Upper lobe of right lung (tissue), 1 donor: Measurements from ENCODE around the gene RAB3A. TPM values are rescaled to one million over a fixed set of nuclear protein-coding genes. Genes with fewer than 3 reads are reported as not detected.
"Not testable (repeated sequence)": the region's sequence is repeated elsewhere in the genome, so short reads cannot be mapped to it uniquely, and the experiment has no call there.

Experiments used
- ATAC-seq: fragments of 200-7000 bp; cut with Tn5 transposase; one replicate; pipeline ENCODE4 v1.9.1; 2020; ENCODE audit warnings: mild to moderate bottlenecking, moderate library complexity
- DNase-seq: peaks from one replicate; pipeline ENCODE4 v3.0.0-alpha.2; 2020
- H3K27ac ChIP-seq: fragments of 200-600 bp; one replicate; pipeline ENCODE4 v1.8.0; 2022
- H3K27me3 ChIP-seq: fragments of 200-600 bp; one replicate; pipeline ENCODE4 v1.8.0; 2022; ENCODE audit warnings: mild to moderate bottlenecking
- H3K36me3 ChIP-seq: fragments of 200-600 bp; one replicate; pipeline ENCODE4 v1.8.0; 2022
- H3K4me1 ChIP-seq: fragments of 200-600 bp; one replicate; pipeline ENCODE4 v1.8.0; 2022
- H3K4me3 ChIP-seq: fragments of 200-600 bp; one replicate; pipeline ENCODE4 v1.8.0; 2022; ENCODE audit warnings: mild to moderate bottlenecking
- H3K9me3 ChIP-seq: fragments of 200-600 bp; one replicate; pipeline ENCODE4 v1.8.0; 2022
- intact Hi-C: fragments of 100-400 bp; cut with DNase I; formaldehyde crosslinking; loops from one replicate; pipeline ENCODE4 v1.11.0; 2022
- total RNA-seq: library from RNA; stranded (reverse); fragmentation: NEBNext Ultra II Directional; extraction: Animal tissue kit (Norgen Biotek cat#: 25700); gene quantifications from one replicate; pipeline ENCODE4 v1.2.1, GENCODE V29; 2021
- TF ChIP-seq, protein P1 (sequence below): fragments of 200-600 bp; IDR thresholded peaks from one replicate; pipeline ENCODE4 v1.8.0; 2022; ENCODE audit warnings: antibody characterized with exemption
- donor health status: DM: no; HTN: yes; CAD: no; lungs with severe emphysema.

RAB3A gene
- total RNA-seq, 1 donor from 2014 or later: 1.9 TPM

DNA sequence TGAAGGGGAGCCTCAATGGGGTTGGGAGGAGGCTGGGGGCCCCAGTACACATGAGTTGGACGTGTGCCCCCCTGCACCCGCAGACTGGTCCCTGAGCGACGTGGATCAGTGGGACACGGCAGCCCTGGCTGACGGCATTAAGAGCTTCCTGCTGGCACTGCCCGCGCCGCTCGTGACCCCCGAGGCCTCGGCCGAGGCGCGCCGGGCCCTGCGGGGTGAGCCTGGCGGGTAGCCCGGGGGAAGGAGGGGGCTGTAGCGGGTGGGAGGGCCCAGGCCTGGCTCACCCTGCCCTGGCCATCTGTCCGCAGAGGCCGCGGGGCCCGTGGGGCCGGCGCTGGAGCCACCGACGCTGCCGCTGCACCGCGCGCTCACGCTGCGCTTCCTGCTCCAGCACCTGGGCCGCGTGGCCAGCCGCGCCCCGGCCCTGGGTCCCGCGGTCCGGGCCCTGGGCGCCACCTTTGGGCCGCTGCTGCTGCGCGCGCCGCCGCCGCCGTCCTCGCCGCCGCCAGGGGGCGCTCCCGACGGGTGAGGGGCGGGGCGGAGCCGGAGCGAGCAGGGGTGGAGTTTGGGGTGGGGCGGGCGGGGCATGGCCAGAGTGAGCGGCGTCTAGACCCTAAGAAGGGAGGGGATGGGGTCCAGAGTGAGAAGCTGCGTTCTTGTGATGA lies 42.7 kb downstream of the RAB3A start:
- peaks cover 32% of the 10 kb centered on the region for H3K36me3 ChIP-seq
- intact Hi-C loops: loop anchor here (10.0 kb wide), 1 partner anchor 46 kb away; no protein-coding TSS in a partner anchor
- H3K27ac ChIP-seq: peak overlapping the region; percentile 70
- TF ChIP-seq, protein P1, sequence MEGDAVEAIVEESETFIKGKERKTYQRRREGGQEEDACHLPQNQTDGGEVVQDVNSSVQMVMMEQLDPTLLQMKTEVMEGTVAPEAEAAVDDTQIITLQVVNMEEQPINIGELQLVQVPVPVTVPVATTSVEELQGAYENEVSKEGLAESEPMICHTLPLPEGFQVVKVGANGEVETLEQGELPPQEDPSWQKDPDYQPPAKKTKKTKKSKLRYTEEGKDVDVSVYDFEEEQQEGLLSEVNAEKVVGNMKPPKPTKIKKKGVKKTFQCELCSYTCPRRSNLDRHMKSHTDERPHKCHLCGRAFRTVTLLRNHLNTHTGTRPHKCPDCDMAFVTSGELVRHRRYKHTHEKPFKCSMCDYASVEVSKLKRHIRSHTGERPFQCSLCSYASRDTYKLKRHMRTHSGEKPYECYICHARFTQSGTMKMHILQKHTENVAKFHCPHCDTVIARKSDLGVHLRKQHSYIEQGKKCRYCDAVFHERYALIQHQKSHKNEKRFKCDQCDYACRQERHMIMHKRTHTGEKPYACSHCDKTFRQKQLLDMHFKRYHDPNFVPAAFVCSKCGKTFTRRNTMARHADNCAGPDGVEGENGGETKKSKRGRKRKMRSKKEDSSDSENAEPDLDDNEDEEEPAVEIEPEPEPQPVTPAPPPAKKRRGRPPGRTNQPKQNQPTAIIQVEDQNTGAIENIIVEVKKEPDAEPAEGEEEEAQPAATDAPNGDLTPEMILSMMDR: peak; percentile 53
- H3K9me3 ChIP-seq: no peaks in the 10 kb centered on the region
- DNase-seq (peak; percentile 89), ATAC-seq (peak; percentile 93)
- H3K4me1 ChIP-seq: peaks cover 29% of the 10 kb centered on the region
- H3K27me3 ChIP-seq: no peaks in the 10 kb centered on the region
- H3K4me3 ChIP-seq: peak overlapping the region; percentile 42

DNA sequence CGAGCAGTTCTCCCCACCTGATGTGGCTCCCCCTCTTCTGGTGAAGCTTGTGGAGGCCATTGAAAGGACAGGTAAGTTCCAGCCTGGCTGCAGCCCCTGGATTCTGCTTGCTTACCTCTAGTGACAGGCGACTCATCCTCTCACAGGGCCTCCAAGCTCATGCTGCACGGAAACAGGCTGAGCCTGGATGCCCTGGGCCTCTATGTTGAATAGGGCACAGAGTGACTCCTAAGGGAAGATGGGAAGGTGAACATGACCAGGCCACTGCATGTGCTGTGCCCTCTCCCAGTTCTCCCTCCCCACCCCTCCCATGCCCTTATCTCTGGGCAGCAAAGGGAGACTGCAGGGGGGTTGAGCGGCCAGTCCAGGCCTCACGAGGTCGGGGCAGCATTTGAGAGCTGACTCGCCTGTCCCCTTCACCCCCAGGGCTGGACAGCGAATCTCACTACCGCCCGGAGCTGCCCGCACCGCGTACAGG lies 43.3 kb downstream of the RAB3A start:
- Histone ChIP-seq H3K4me1 (peaks cover 33% of the 10 kb centered on the region), H3K9me3 (no peaks in the 10 kb centered on the region), H3K4me3 (peak overlapping the region; percentile 42), H3K36me3 (peaks cover 26% of the 10 kb centered on the region), H3K27ac (peak overlapping the region; percentile 70), H3K27me3 (no peaks in the 10 kb centered on the region)
- DNase-seq (no peak), ATAC-seq (no peak)
- intact Hi-C loops: loop anchor here (10.0 kb wide), 1 partner anchor 46 kb away; no protein-coding TSS in a partner anchor
- TF ChIP-seq, protein P1: no peak

DNA sequence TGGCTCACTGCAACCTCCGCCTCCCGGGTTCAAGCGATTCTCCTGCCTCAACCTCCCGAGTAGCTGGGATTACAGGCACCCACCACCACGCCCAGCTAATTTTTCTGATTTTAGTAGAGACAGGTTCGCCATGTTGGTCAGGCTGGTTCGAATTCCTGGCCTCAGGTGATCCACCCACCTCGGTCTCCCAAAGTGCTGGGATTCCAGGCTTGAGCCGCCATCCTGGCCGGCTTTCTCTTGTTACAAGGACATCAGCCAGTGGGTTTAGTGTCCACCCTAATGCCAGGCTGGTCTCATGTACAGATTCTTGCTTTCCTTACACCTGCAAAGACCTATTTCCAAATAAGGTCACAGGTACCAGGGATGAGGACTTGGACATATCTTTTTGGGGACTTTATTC lies 44.0 kb downstream of the RAB3A start:
- intact Hi-C loops: loop anchor here (10.0 kb wide), 1 partner anchor 45 kb away; no protein-coding TSS in a partner anchor
- Histone ChIP-seq H3K4me1 (peaks cover 36% of the 10 kb centered on the region), H3K27me3 (no peaks in the 10 kb centered on the region), H3K27ac (no peak overlapping the region), H3K4me3 (no peak overlapping the region), H3K36me3 (peaks cover 24% of the 10 kb centered on the region), H3K9me3 (no peaks in the 10 kb centered on the region)
- DNase-seq (no peak), ATAC-seq (no peak)
- TF ChIP-seq, protein P1: no peak

DNA sequence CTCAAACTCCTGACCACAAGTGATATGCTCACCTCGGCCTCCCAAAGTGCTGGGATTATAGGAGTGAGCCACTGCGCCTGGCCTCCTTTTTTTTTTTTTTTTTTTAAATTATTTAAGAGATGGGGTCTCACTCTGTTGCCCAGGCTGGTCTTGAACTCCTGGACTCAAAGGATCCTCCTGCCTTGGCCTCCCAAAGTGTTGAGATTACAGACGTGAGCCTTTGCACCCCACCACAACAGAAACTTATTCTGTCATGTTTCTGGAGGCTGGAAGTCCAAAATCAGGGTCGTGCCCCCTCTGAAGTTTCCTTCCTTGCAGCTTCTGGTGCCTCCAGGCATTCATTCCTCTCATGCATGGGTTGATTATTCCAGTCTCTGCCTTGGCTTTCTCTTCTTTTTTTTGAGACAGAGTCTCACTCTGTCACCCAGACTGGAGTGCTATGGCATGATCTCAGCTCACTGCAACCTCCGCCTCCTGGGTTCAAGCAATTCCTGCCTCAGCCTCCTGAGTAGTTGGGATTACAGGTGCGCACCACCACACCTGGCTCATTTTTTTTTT lies 44.7 kb downstream of the RAB3A start:
- not testable (repeated sequence) for ATAC-seq, DNase-seq
- H3K4me1 ChIP-seq: peaks cover 40% of the 10 kb centered on the region

DNA sequence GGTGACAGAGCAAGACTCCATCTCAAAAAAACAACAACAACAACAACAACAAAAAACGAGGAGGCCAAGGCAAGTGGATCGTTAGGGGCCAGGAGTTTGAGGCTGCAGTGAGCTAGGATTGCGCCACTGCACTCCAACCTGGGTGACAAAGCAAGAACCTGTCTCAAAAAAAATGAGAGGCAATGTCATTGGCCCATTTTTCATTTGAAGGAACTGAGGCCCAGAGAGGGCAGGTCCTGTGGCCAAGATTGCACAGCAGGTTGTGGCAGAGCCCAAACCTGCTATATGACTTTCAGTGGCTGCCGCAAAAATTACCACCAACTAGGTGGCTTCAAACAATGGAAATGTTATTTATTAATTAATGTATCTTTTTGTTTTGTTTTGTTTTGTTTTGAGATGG lies 45.4 kb downstream of the RAB3A start:
- intact Hi-C loops: no loop called here
- H3K36me3 ChIP-seq: peaks cover 11% of the 10 kb centered on the region
- H3K9me3 ChIP-seq: no peaks in the 10 kb centered on the region
- DNase-seq (no peak), ATAC-seq (no peak)
- no peaks in the 10 kb centered on the region for H3K27me3 ChIP-seq
- H3K27ac ChIP-seq: no peak overlapping the region
- TF ChIP-seq, protein P1: no peak
- H3K4me3 ChIP-seq: no peak overlapping the region
- peaks cover 46% of the 10 kb centered on the region for H3K4me1 ChIP-seq

More for the DNA sequence above, 44.7 kb downstream of the RAB3A start:
- H3K4me3 ChIP-seq, H3K27ac ChIP-seq, intact Hi-C loops, H3K9me3 ChIP-seq, H3K27me3 ChIP-seq: not testable (repeated sequence)
- H3K36me3 ChIP-seq: peaks cover 18% of the 10 kb centered on the region

DNA sequence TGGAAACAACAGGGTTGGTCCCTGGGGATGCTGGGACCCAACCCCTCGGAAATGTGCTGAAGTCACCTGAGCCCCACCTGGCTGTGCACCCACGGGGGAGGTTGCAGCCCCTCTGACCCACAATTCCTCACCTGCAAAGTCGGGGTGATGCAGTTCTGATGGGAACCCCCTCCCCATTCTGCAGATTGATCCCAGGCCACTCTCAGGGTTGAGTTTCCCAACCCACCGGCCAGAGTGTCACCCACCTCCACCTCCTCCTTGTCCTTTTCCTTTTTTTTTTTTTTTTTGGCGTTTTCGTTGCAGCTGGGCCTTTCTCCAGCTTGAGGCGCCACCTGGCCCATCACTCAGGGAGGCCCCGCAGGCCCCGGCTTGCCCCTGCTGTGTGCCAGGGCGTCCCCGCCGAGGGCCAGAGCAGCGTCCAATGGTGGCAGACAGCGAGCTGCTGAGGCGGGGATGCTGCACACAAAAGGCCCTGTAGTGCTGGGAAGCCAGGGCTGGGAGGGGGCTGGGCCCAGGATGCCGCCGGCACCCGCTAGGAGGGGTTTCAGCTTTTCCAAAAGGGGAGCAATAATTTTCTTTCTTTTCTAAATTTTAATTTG lies 46.3 kb downstream of the RAB3A start:
- H3K4me3 ChIP-seq: no peak overlapping the region
- no peak for ATAC-seq
- H3K36me3 ChIP-seq: peaks cover 5% of the 10 kb centered on the region
- no peaks in the 10 kb centered on the region for H3K9me3 ChIP-seq
- intact Hi-C loops: no loop called here
- H3K4me1 ChIP-seq: peaks cover 46% of the 10 kb centered on the region
- peak overlapping the region; percentile 65 for H3K27ac ChIP-seq
- H3K27me3 ChIP-seq: no peaks in the 10 kb centered on the region
- TF ChIP-seq, protein P1: no peak
- no peak for DNase-seq
